ENCODE measurements around the gene CEP76.

CEP76 gene

GRCh38 chr18:12750715-12751502 lies 48.4 kb upstream of the CEP76 start:
- Histone ChIP-seq H3K4me3 (ENCODE audit: low read depth in 1 of 2, low read length in 2 of 2) (peak overlapping the region in 1 of 2 experiments; percentile 17; a peak in 1 of 4 replicates), H4K20me1 (ENCODE audit: insufficient read depth, low read length) (no peaks in the 10 kb centered on the region), H3K9me3 (ENCODE audit: insufficient read depth, low read length, severe bottlenecking) (no peaks in the 10 kb centered on the region), H3K79me2 (ENCODE audit: insufficient read depth, low read length) (peaks cover 61% of the 10 kb centered on the region), H3K4me2 (ENCODE audit: insufficient read depth, low read length) (peak overlapping the region; percentile 53), H3K36me3 (ENCODE audit: insufficient read depth, low read length) (peaks cover 77% of the 10 kb centered on the region), H3K9ac (ENCODE audit: low read depth, low read length) (peak overlapping the region; percentile 66), H2AFZ (ENCODE audit: low read depth, low read length) (peak overlapping the region; percentile 56), H3K27ac (ENCODE audit: low read length) (peak overlapping the region; percentile 99), H3K4me1 (ENCODE audit: insufficient read depth, low read length) (peaks cover 90% of the 10 kb centered on the region), H3K27me3 (ENCODE audit: insufficient read depth, low read length, poor library complexity) (no peaks in the 10 kb centered on the region)
- ATAC-seq (ENCODE audit: insufficient read depth, low read depth), result peak; percentile 36
- peak; percentile 63 for DNase-seq
- no peak for TF ChIP-seq EZH2 (IDR thresholded peaks at IDR 0.05; ENCODE audit: borderline replicate concordance, low read depth, low read length, severe bottlenecking)

- H3K4me1 ChIP-seq (ENCODE audit: insufficient read depth, low read length), result peaks cover 85% of the 10 kb centered on the region
- H3K36me3 ChIP-seq (ENCODE audit: insufficient read depth, low read length), result peaks cover 77% of the 10 kb centered on the region
- H3K9ac ChIP-seq (ENCODE audit: low read depth, low read length), result peak overlapping the region; percentile 66
- H3K27me3 ChIP-seq (ENCODE audit: insufficient read depth, low read length, poor library complexity), result no peaks in the 10 kb centered on the region
- H3K4me2 ChIP-seq (ENCODE audit: insufficient read depth, low read length), result peak overlapping the region; percentile 53
- no peaks in the 10 kb centered on the region for H4K20me1 ChIP-seq (ENCODE audit: insufficient read depth, low read length)
- DNase-seq, result peak; percentile 98
- peak overlapping the region; percentile 99 for H3K27ac ChIP-seq (ENCODE audit: low read length)
- H3K9me3 ChIP-seq (ENCODE audit: insufficient read depth, low read length, severe bottlenecking), result no peaks in the 10 kb centered on the region
- peak overlapping the region in 1 of 2 experiments; percentile 17; a peak in 1 of 4 replicates for H3K4me3 ChIP-seq (ENCODE audit: low read depth in 1 of 2, low read length in 2 of 2)
- ATAC-seq (ENCODE audit: insufficient read depth, low read depth), result peak; percentile 85
- no peak for TF ChIP-seq EZH2 (IDR thresholded peaks at IDR 0.05; ENCODE audit: borderline replicate concordance, low read depth, low read length, severe bottlenecking)
- TF ChIP-seq, protein P1, sequence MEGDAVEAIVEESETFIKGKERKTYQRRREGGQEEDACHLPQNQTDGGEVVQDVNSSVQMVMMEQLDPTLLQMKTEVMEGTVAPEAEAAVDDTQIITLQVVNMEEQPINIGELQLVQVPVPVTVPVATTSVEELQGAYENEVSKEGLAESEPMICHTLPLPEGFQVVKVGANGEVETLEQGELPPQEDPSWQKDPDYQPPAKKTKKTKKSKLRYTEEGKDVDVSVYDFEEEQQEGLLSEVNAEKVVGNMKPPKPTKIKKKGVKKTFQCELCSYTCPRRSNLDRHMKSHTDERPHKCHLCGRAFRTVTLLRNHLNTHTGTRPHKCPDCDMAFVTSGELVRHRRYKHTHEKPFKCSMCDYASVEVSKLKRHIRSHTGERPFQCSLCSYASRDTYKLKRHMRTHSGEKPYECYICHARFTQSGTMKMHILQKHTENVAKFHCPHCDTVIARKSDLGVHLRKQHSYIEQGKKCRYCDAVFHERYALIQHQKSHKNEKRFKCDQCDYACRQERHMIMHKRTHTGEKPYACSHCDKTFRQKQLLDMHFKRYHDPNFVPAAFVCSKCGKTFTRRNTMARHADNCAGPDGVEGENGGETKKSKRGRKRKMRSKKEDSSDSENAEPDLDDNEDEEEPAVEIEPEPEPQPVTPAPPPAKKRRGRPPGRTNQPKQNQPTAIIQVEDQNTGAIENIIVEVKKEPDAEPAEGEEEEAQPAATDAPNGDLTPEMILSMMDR (IDR thresholded peaks at IDR 0.05; ENCODE audit: borderline replicate concordance, extremely low read depth, low read length, poor library complexity, severe bottlenecking), result no peak
- H2AFZ ChIP-seq (ENCODE audit: low read depth, low read length), result peak overlapping the region; percentile 56
- peaks cover 54% of the 10 kb centered on the region for H3K79me2 ChIP-seq (ENCODE audit: insufficient read depth, low read length)
Observed at GRCh38 chr18:12750076-12750714, 47.7 kb upstream of the CEP76 start.

- Histone ChIP-seq H3K27ac (ENCODE audit: low read length) (peak overlapping the region; percentile 99), H3K4me2 (ENCODE audit: insufficient read depth, low read length) (peak overlapping the region; percentile 35), H3K36me3 (ENCODE audit: insufficient read depth, low read length) (peaks cover 72% of the 10 kb centered on the region), H3K9ac (ENCODE audit: low read depth, low read length) (peak overlapping the region; percentile 49), H4K20me1 (ENCODE audit: insufficient read depth, low read length) (no peaks in the 10 kb centered on the region), H3K4me1 (ENCODE audit: insufficient read depth, low read length) (peaks cover 74% of the 10 kb centered on the region), H3K79me2 (ENCODE audit: insufficient read depth, low read length) (peaks cover 43% of the 10 kb centered on the region), H3K9me3 (ENCODE audit: insufficient read depth, low read length, severe bottlenecking) (no peaks in the 10 kb centered on the region), H2AFZ (ENCODE audit: low read depth, low read length) (no peak overlapping the region), H3K27me3 (ENCODE audit: insufficient read depth, low read length, poor library complexity) (no peaks in the 10 kb centered on the region), H3K4me3 (ENCODE audit: low read depth in 1 of 2, low read length in 2 of 2) (peak overlapping the region in 1 of 2 experiments; percentile 10; a peak in 1 of 4 replicates)
- TF ChIP-seq, protein P1 (IDR thresholded peaks at IDR 0.05; ENCODE audit: borderline replicate concordance, extremely low read depth, low read length, poor library complexity, severe bottlenecking), result no peak
- DNase-seq (no peak), ATAC-seq (ENCODE audit: insufficient read depth, low read depth) (no peak)
Observed at GRCh38 chr18:12749121-12749520, 46.6 kb upstream of the CEP76 start.

DNA sequence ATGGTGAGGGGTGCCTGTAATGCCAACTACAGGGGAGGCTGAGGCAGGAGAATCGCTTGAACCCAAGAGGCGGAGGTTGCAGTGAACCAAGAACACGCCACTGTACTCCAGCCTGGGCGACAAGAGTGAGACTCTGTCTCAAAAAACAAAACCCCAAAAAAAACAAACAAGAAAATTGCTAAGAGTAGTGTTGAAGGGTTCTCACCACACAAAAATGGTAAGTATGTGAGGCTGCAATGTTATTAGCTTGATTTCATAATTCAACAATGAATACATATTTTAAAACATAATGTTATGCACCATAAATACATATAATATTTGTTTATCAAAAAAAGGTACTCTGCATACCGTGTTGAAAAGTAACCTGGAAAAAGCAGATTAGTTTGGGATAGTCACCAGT lies 46.1 kb upstream of the CEP76 start:
- no peak overlapping the region for H3K4me3 ChIP-seq (ENCODE audit: low read depth in 1 of 2, low read length in 2 of 2)
- no peak for DNase-seq
- ATAC-seq (ENCODE audit: insufficient read depth, low read depth), result no peak
- H3K27ac ChIP-seq (ENCODE audit: low read length), result peak overlapping the region; percentile 99
- H3K36me3 ChIP-seq (ENCODE audit: insufficient read depth, low read length), result peaks cover 70% of the 10 kb centered on the region
- H4K20me1 ChIP-seq (ENCODE audit: insufficient read depth, low read length), result no peaks in the 10 kb centered on the region
- no peak overlapping the region for H2AFZ ChIP-seq (ENCODE audit: low read depth, low read length)
- H3K9ac ChIP-seq (ENCODE audit: low read depth, low read length), result peak overlapping the region; percentile 49
- no peaks in the 10 kb centered on the region for H3K27me3 ChIP-seq (ENCODE audit: insufficient read depth, low read length, poor library complexity)
- H3K4me1 ChIP-seq (ENCODE audit: insufficient read depth, low read length), result peaks cover 69% of the 10 kb centered on the region
- TF ChIP-seq, protein P1 (IDR thresholded peaks at IDR 0.05; ENCODE audit: borderline replicate concordance, extremely low read depth, low read length, poor library complexity, severe bottlenecking), result no peak
- H3K4me2 ChIP-seq (ENCODE audit: insufficient read depth, low read length), result peak overlapping the region; percentile 8; the same call in 1 of the 2 replicates
- peaks cover 39% of the 10 kb centered on the region for H3K79me2 ChIP-seq (ENCODE audit: insufficient read depth, low read length)
- H3K9me3 ChIP-seq (ENCODE audit: insufficient read depth, low read length, severe bottlenecking), result no peaks in the 10 kb centered on the region

Data from DND-41 (cell line).